HUES48 (cell line): ENCODE measurements around the gene EMP1.

Source experiments
- H3K27ac ChIP-seq: one replicate; pipeline ENCODE4 v1.7.0; 2013; ENCODE audit warnings: low read depth, low read length, inconsistent platforms
- H3K27me3 ChIP-seq: 2 replicates; pipeline ENCODE4 v1.6.1; 2013; ENCODE audit warnings: mild to moderate bottlenecking, low read length; ENCODE audit not compliant: control insufficient read depth, insufficient read depth
- H3K36me3 ChIP-seq: 2 replicates; pipeline ENCODE4 v1.6.1; 2013; ENCODE audit warnings: low read length; ENCODE audit not compliant: control insufficient read depth, insufficient read depth
- H3K4me1 ChIP-seq: 2 replicates; pipeline ENCODE4 v1.6.1; 2013; ENCODE audit warnings: mild to moderate bottlenecking, low read length; ENCODE audit not compliant: control insufficient read depth, insufficient read depth
- H3K4me3 ChIP-seq: 2 replicates; pipeline ENCODE4 v1.5.1; 2013; ENCODE audit warnings: mild to moderate bottlenecking, low read depth, low read length
- H3K9ac ChIP-seq: 2 replicates; pipeline ENCODE4 v1.6.1; 2013; ENCODE audit warnings: mild to moderate bottlenecking, low read depth, low read length, moderate library complexity
- H3K9me3 ChIP-seq: 2 replicates; pipeline ENCODE4 v1.6.1; 2013; ENCODE audit warnings: low read length; ENCODE audit not compliant: control insufficient read depth, insufficient read depth

The EMP1 gene

DNA sequence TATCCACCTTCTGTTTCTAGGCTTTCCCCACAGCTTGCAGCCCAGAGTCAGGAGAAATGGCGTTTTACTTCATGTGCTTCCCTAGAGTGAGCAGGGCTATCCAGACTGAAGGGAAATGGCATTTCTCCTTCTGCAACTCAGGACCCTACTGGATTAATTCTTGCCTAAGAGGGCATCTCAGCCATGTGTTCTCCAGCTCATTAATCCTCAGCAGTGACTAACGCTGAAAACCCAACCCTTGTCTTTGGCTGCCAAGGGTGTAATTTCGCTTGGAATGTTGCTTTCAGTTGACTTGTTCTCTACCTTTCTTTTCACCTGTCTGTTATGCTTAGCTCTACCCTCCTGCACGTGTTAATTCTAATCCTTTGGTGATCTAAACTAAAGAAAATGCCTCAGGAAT, 21.0 kb upstream of the EMP1 start:
- Histone ChIP-seq H3K4me3 (no peak overlapping the region), H3K9me3 (no peaks in the 10 kb centered on the region), H3K4me1 (peaks cover 40% of the 10 kb centered on the region), H3K9ac (no peak overlapping the region), H3K27ac (no peak overlapping the region), H3K27me3 (no peaks in the 10 kb centered on the region), H3K36me3 (no peaks in the 10 kb centered on the region)

DNA sequence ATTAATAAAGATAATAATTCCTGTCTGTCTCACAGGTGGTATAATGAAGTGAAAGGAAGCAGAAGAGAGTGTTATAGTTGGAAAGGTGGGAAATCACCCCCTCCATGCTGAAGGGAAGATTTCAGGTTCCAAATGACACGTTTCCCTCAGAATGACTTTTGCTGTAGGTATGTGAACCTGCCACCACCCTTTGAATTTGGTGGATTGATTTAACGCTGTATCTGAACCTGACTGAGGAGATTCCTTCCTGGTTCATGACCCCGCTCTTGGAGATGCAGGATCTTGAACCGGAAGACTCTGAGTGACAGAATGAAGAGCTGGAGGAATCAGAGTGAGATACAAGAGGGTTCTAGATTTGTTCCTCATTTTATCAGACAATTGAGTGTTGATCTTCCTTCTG, 20.3 kb upstream of the EMP1 start:
- no peaks in the 10 kb centered on the region for H3K9me3 ChIP-seq
- no peak overlapping the region for H3K9ac ChIP-seq
- no peak overlapping the region for H3K4me3 ChIP-seq
- no peaks in the 10 kb centered on the region for H3K27me3 ChIP-seq
- peaks cover 40% of the 10 kb centered on the region for H3K4me1 ChIP-seq
- no peak overlapping the region for H3K27ac ChIP-seq
- no peaks in the 10 kb centered on the region for H3K36me3 ChIP-seq

DNA sequence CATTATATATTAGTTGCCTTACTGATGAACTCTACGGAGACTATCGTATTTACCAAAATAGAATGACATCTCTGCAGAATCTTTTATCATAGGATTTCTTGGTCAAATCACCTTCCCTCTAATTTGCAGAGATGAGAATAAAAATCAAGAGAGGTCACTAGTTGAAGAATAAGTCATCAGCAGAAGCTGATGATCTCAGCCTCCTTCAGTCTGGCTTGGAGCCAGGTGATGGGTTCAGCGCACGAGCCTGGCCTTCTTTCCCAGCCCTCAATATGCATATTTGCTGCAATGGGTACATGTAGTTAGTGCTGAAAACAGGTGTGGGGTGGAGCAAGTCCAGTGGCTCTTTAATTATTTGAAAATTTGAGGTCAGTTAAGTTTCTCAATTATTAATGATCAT, 19.2 kb upstream of the EMP1 start:
- H3K9ac ChIP-seq, result no peak overlapping the region
- H3K36me3 ChIP-seq, result no peaks in the 10 kb centered on the region
- H3K27me3 ChIP-seq, result no peaks in the 10 kb centered on the region
- no peaks in the 10 kb centered on the region for H3K9me3 ChIP-seq
- H3K4me1 ChIP-seq, result peaks cover 30% of the 10 kb centered on the region
- H3K4me3 ChIP-seq, result no peak overlapping the region
- no peak overlapping the region for H3K27ac ChIP-seq

DNA sequence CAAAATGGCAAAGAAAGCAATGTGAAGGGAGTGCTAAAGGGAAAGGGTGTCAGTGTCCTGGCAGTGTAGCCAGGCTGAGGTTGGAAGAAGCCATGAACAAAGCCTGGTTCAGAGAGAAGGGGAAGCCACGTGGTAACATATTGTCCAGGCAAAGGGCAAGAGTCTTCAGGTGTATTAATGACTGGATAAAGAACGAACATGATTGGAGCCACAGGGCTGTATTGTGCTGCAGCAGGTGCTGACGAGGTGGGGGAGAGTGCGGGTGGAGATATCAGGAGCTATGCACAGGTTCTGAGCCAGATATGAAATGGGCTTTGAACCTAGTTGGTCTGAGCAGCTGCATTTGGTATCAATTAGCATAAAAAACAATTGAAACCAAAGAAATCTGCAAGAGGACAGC, 18.6 kb upstream of the EMP1 start:
- no peaks in the 10 kb centered on the region for H3K9me3 ChIP-seq
- H3K4me1 ChIP-seq, result peaks cover 25% of the 10 kb centered on the region
- H3K27me3 ChIP-seq, result no peaks in the 10 kb centered on the region
- H3K9ac ChIP-seq, result no peak overlapping the region
- no peaks in the 10 kb centered on the region for H3K36me3 ChIP-seq
- no peak overlapping the region for H3K27ac ChIP-seq
- no peak overlapping the region for H3K4me3 ChIP-seq

DNA sequence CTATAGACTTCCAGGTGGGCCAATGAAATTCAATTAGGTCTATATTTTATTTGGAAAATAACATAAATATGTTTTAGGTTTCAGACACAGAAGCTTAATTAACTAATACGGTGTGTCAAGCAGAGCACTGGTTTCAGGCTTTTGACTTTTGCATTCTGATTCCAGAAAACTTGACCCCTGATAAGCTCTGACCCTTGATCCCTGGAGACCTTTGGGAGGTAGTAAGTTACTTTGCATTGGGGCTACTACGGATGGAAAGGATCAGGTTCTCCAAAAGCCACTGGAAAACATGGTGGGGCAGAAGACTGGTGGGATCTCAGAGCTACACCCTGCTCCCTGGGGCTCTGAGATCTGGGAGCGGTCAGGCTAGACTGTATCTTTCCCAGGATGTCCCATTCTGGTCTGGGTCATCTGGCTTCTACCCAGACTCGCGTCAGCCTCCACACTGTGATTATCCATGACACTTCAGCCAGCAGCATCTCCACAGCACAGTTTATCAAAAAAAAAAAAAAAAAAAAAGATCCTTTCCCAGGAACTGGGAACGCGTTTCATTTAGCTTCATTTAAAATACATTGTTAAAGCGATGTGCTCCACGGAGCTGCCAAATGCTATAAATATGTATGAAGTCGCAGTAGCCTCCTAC, 17.8 kb upstream of the EMP1 start:
- H3K9ac ChIP-seq, result no peak overlapping the region
- peaks cover 17% of the 10 kb centered on the region for H3K4me1 ChIP-seq
- H3K4me3 ChIP-seq, result no peak overlapping the region
- H3K27me3 ChIP-seq, result no peaks in the 10 kb centered on the region
- H3K36me3 ChIP-seq, result no peaks in the 10 kb centered on the region
- no peak overlapping the region for H3K27ac ChIP-seq
- no peaks in the 10 kb centered on the region for H3K9me3 ChIP-seq

DNA sequence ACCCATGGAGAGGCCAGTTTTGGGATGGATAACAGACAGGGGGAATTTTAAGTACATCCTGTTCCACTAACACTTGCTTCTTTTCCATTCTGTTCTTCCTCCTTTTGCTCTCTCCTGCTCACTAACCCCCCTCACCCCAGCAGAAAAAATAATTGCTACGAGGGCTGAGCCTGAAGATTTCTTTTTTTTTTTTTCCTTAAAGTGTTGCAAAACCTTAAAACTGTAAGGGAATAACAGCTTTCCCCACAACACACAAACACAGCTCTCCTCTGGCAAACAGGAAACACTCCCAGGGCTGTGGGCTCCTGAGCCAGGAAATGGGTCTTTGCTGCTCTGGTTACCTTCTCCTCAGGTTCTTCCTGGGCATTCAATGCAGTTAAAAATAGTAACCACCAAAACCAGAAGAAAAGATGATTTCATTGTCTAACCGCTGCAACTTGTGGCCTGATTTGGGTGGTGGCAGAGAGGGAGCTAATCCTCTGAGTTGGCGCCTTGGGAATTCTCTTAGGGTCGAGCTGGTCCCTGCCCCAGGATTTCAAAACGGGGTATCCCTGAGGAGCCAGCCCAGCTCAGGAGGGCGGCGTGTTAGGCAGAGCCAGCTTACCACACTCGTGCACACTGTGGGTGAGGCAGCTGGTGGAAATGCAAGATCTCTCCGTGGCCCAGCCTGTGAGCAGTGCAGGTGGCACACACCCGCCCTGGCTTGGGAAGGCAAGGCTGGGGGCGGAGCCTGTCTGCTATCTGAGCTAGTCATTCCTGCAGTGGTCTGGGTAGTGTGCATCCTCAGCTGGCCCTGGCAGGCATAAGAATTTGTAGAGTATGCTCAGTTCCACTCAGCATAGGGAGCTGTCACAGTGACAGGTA, 17.1 kb upstream of the EMP1 start:
- Histone ChIP-seq H3K27ac (peak overlapping the region; percentile 7), H3K9ac (no peak overlapping the region; the same call in 1 of the 2 replicates), H3K4me1 (peaks cover 14% of the 10 kb centered on the region), H3K9me3 (no peaks in the 10 kb centered on the region), H3K4me3 (0 out of 2 replicates have a peak overlapping the region, but pooled peaks have one; percentile 32), H3K27me3 (no peaks in the 10 kb centered on the region), H3K36me3 (no peaks in the 10 kb centered on the region)

DNA sequence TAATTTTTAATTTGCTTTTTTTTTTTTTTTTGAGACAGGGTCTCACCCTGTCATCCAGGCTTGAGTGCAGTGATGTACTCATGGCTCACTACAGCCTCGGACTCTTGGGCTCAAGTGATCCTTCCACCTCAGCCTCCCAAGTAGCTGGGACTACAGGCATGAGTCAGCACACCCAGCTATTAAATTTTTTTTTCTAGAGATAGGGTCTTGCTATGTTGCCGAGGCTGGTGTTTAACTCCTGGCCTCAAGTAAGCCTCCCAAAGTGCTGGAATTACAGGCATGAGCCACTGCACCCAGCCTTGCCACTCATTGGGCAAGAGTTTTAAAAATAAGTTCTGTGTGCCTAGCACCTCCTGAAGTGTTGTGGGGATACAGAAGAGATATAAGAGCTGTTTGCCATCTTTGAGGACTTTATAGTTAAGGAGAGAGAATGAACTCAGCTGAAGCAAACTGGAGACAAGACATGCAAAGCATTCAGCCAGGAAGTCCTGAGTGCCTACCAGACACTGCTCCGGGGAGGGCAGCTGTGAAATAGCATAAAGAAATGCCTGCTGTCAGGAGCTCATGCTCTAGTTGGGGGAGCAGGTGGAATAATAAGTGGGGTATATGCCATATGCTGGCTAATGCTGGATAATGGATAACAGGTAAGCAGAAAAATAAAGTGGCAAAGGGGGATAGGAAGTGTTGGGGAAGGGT, 15.0 kb upstream of the EMP1 start:
- no peak overlapping the region for H3K9ac ChIP-seq
- H3K27me3 ChIP-seq, result no peaks in the 10 kb centered on the region
- H3K36me3 ChIP-seq, result no peaks in the 10 kb centered on the region

DNA sequence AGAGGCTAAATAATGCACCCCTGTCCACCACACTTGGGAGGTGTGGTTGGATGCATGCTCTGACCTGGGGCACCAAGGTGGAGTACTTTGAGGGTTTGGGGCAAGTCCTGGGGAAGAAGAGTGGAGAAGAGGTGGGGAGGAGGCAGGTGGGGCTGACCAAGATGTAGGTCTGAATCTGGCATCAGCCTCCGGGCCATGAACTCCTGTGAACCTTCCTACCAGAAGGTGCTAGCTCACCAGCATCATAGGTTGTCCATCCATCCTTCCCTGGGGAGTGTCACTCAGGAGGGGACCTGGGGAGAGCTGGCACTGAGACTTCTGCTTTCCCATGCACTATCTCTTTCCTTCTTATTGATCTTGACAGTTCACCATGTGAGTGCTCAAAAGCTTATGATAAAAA, 13.6 kb upstream of the EMP1 start:
- H3K36me3 ChIP-seq, result no peaks in the 10 kb centered on the region
- no peak overlapping the region for H3K4me3 ChIP-seq
- H3K9me3 ChIP-seq, result no peaks in the 10 kb centered on the region
- H3K27me3 ChIP-seq, result no peaks in the 10 kb centered on the region
- H3K9ac ChIP-seq, result no peak overlapping the region
- peaks cover 14% of the 10 kb centered on the region for H3K4me1 ChIP-seq
- no peak overlapping the region for H3K27ac ChIP-seq

More for the DNA sequence above, 15.0 kb upstream of the EMP1 start:
- no peak overlapping the region for H3K4me3 ChIP-seq
- H3K27ac ChIP-seq, result no peak overlapping the region
- H3K9me3 ChIP-seq, result no peaks in the 10 kb centered on the region
- peaks cover 14% of the 10 kb centered on the region for H3K4me1 ChIP-seq

DNA sequence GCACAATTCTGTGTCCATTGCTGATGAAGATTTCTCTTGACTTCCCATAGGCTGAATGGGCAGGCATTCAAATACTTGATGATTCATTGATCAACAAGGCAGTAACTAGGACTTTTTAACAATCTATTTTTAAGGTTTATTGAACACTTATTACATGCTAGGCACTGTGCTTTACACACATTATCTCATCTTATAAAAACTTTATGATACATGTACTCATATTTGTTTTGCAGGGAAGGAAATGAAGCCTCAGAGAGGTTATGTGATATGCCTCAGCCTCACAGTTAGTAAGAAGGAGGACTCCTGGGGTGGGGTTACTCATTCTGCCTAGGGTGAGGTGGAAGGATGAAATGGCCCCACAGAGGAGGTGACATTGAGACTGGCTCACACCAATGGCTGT, 12.9 kb upstream of the EMP1 start:
- no peak overlapping the region for H3K27ac ChIP-seq
- peaks cover 14% of the 10 kb centered on the region for H3K4me1 ChIP-seq
- H3K36me3 ChIP-seq, result no peaks in the 10 kb centered on the region

DNA sequence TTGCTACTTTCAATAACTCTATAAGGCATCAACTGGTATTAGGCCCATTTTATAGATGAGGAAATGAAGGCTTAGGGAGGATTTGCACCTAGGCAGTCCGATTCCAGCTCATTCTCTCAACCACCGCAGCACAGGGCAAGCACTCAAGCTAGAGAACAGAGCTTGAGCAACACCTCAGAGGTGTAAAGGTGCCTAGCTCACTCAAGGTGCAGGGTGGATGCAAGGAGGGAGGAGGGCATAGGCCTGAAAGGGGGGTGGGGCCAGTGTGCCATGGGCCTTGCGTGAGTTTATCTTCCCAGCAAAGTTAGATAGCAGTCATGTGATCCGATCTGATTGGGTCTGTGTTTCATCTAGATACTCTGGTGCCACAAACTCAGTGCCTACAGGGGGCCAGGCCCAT, 10.2 kb upstream of the EMP1 start:
- Histone ChIP-seq H3K4me1 (no peaks in the 10 kb centered on the region), H3K27ac (no peak overlapping the region), H3K36me3 (no peaks in the 10 kb centered on the region), H3K9ac (no peak overlapping the region), H3K9me3 (no peaks in the 10 kb centered on the region), H3K4me3 (no peak overlapping the region), H3K27me3 (no peaks in the 10 kb centered on the region)

More for the DNA sequence above, 12.9 kb upstream of the EMP1 start:
- Histone ChIP-seq H3K27me3 (no peaks in the 10 kb centered on the region), H3K9ac (no peak overlapping the region), H3K9me3 (no peaks in the 10 kb centered on the region), H3K4me3 (no peak overlapping the region)

DNA sequence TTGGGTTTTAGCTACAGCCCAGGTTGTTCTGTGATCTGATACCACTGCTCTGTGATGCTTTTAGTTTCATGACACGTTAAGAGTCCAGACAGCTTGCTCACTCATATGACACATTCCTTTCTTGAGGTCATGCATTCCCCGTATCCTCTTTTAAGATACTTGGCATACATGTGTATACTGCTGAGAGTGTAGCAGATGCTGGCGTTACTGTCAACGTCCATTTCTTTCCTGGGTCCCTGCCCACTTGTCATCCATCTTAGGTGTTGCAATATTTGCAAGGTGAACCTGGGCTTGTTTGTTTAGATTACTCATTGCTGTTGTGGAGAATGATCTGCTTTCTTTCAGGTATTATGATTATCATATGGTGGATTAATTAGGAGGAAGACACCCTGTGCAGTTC, 9.1 kb upstream of the EMP1 start:
- H3K9me3 ChIP-seq, result no peaks in the 10 kb centered on the region
- no peak overlapping the region for H3K27ac ChIP-seq
- H3K4me1 ChIP-seq, result no peaks in the 10 kb centered on the region
- no peaks in the 10 kb centered on the region for H3K36me3 ChIP-seq
- no peak overlapping the region for H3K4me3 ChIP-seq
- H3K27me3 ChIP-seq, result no peaks in the 10 kb centered on the region
- no peak overlapping the region for H3K9ac ChIP-seq
